Activated CD4-positive, alpha-beta T cell treated with anti-CD3 and anti-CD28 coated beads, Interleukin-2, Interleukin-4, amounts not matched to agents 100 ng/mL and 50 ng/mL, durations not matched to agents 16 hours and 8 hours (primary cell): ENCODE measurements around the gene TBC1D4.
A peak's percentile ranks its signal among the peaks of the same experiment; 100 is the strongest.
"Not testable (repeated sequence)": the region's sequence is repeated elsewhere in the genome, so short reads cannot be mapped to it uniquely, and the experiment has no call there.

Experiments
- DNase-seq: peaks from one replicate; pipeline ENCODE4 v3.0.0-alpha.2; 2020; ENCODE audit warnings: low spot score

The TBC1D4 gene

DNA sequence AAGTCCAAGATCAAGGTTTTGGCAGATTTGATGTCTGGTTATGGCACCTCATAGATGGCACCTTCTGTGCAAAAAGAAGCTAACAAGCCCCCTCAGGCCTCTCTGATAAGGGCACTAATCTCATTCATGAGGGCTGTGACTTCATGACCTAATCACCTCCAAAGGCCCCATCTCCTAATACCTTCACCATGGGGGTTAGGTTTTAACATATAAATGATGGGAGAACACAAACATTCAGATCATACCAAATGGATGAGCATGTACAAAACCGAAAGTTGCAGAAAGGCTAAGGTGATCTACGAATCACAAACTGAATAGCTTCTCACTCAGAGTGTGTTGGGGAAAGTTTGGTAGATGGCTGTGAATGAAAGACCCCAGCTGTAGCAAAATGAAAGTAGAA, 217.4 kb downstream of the TBC1D4 start:
- DNase-seq: no peak

GRCh38 chr13:75263741-75264407, 218.1 kb downstream of the TBC1D4 start:
- no peak for DNase-seq

DNA sequence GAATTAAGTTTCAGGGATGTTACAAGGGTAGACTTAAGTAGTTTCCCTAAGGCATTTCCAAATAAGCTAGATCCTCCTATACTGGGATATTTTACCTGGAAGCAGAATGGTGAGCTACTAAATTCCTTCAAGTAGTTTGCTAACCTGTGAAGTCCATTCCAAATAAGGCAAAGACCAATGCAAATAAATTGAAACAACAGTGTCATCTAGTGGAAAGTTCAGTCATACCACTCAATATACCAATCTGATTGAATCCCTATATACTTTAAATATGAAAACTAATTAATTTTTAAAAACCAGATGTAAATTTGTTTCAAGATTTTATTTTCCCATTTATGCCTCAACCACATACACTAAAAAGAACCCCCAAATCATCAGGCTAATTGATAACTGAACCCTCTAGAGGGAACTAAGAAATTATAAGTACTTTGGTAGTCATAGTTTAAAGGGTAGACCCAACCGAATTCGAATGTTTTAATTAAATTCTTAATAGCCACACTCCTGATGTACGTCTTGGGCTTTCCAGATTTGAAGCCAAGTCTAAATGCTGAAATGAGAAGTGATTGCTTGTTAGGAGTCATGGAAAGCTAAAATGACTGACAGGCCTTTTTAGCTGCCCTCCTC, 223.7 kb downstream of the TBC1D4 start:
- DNase-seq: peak; percentile 34

DNA sequence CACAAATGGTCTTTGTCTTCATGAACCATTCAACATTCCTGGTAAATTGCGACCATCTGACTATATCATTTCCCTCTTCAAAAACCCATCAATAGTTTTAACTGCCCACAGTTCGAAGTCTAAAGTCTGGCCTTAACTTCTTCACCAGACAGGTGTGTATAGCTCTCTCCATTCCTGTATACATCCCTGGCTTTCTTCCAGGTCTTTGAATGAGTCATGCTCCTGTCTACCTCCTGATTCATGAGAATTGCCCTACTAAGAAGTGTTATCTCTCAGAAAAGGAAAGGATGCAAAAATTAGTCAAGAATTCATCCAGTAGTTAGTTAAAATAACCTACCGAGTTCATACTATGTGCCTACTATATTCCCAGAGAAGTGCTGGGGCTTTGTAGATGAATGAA, 225.0 kb downstream of the TBC1D4 start:
- no peak for DNase-seq

DNA sequence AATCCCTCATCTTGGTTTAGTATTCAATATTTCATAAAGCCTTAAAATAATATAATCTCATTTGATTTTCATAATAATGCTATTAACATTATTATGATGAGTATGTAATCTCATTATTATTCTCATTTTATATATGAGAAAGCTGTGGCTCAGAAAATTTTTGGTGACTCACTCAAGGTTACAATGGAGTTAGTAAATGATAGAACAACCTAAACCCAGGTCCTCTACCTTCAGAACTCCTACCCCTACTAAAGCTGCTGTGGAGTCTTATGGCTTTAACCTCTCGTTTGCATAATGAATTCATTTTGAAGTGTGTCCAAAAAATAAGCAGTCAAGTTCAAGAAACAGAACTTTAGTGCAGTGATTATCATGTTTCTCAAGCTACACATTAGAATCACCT, 226.3 kb downstream of the TBC1D4 start:
- no peak for DNase-seq

- DNase-seq: no peak
Measured at GRCh38 chr13:75255147-75255546, 226.8 kb downstream of the TBC1D4 start.

GRCh38 chr13:75251188-75251587, 230.8 kb downstream of the TBC1D4 start:
- DNase-seq: no peak

- no peak for DNase-seq
Measured at GRCh38 chr13:75250526-75251178, 231.3 kb downstream of the TBC1D4 start.

DNA sequence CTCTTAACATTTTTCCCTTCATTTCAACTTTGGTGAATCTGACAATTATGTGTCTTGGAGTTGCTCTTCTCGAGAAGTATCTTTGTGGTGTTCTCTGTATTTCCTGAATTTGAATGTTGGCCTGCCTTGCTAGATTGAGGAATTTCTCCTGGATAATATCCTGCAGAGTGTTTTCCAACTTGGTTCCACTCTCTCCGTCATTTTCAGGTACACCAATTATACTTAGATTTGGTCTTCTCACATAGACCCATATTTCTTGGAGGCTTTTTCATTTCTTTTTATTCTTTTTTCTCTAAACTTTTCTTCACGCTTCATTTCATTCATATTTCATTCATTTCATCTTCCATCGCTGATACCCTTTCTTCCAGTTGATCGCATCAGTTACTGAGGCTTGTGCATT, 236.4 kb downstream of the TBC1D4 start:
- not testable (repeated sequence) for DNase-seq

- not testable (repeated sequence) for DNase-seq
Measured at GRCh38 chr13:75240240-75240639, 241.7 kb downstream of the TBC1D4 start.

GRCh38 chr13:75236774-75237173, 245.2 kb downstream of the TBC1D4 start:
- no peak for DNase-seq
